Smooth muscle cell (in vitro differentiated cells): Measurements from ENCODE around the gene EEF1A1. TPM values are rescaled to one million over a fixed set of nuclear protein-coding genes. Genes with fewer than 3 reads are reported as not detected.
"Not testable (repeated sequence)": the region's sequence is repeated elsewhere in the genome, so short reads cannot be mapped to it uniquely, and the experiment has no call there.

ENCODE experiments used
- DNase-seq: peaks from one replicate; lab custom pipeline; 2025; ENCODE audit not compliant: unreplicated experiment; lab: John Stamatoyannopoulos, UW
- H2AFZ ChIP-seq: fragments of 200-600 bp; sonication (generic); 2 replicates; pipeline ENCODE4 v1.6.0; 2016; ENCODE audit warnings: antibody characterized with exemption, low read depth, mild to moderate bottlenecking
- H3F3A ChIP-seq: fragments of 200-600 bp; sonication (generic); 2 replicates; pipeline ENCODE4 v1.6.0; 2017; ENCODE audit warnings: antibody characterized with exemption, low read depth
- H3K27ac ChIP-seq: fragments of 200-600 bp; sonication (generic); 2 replicates; pipeline ENCODE4 v1.5.1; 2016; ENCODE audit warnings: low read depth, mild to moderate bottlenecking
- H3K27me3 ChIP-seq: fragments of 200-600 bp; sonication (generic); 2 replicates; pipeline ENCODE4 v1.6.1; 2016; ENCODE audit warnings: low read depth, mild to moderate bottlenecking
- H3K36me3 ChIP-seq: fragments of 200-600 bp; sonication (generic); 2 replicates; pipeline ENCODE4 v1.5.1; 2016; ENCODE audit warnings: low read depth
- H3K4me1 ChIP-seq: fragments of 200-600 bp; sonication (generic); 2 replicates; pipeline ENCODE4 v1.5.1; 2016; ENCODE audit warnings: low read depth
- H3K4me2 ChIP-seq: fragments of 200-600 bp; sonication (generic); 2 replicates; pipeline ENCODE4 v1.6.0; 2016; ENCODE audit warnings: mild to moderate bottlenecking
- H3K4me3 ChIP-seq: fragments of 200-600 bp; sonication (generic); 2 replicates; pipeline ENCODE4 v1.5.1; 2016; ENCODE audit warnings: mild to moderate bottlenecking
- H3K79me2 ChIP-seq: fragments of 200-600 bp; sonication (generic); 2 replicates; pipeline ENCODE4 v1.6.0; 2016; ENCODE audit warnings: low read depth, mild to moderate bottlenecking
- H3K9ac ChIP-seq: fragments of 200-600 bp; sonication (generic); 2 replicates; pipeline ENCODE4 v1.6.0; 2016; ENCODE audit warnings: low read depth
- H3K9me3 ChIP-seq: fragments of 200-600 bp; sonication (generic); replicated peaks from 2 replicates; pipeline ENCODE4 v1.5.1; 2016; ENCODE audit warnings: low read depth
- H4K20me1 ChIP-seq: fragments of 200-600 bp; sonication (generic); 2 replicates; pipeline ENCODE4 v1.6.0; 2016; ENCODE audit warnings: low read depth
- WGBS: methylation state at CpG from one replicate; pipeline ENCODE4 v1.1.7; 2016; ENCODE audit warnings: low lambda C conversion rate; 5-methylcytosine and 5-hydroxymethylcytosine counted together
- polyA plus RNA-seq: library from polyadenylated mRNA; unstranded; fragments of >200 nt; fragmentation: Nextera tagmentation; extraction: Ambion mirVana; gene quantifications from 2 replicates; pipeline ENCODE4 v1.2.1, GENCODE V29; 2016
- total RNA-seq: library from RNA; depleted of rRNA; stranded (reverse); fragments of >200 nt; gene quantifications from 2 replicates; pipeline ENCODE4 v1.2.3, GENCODE V29; 2014
- TF ChIP-seq, protein P1 (sequence below): fragments of 200-600 bp; sonication (generic); IDR thresholded peaks from 2 replicates; pipeline ENCODE4 v1.5.1; 2017; ENCODE audit warnings: borderline replicate concordance, mild to moderate bottlenecking, antibody characterized with exemption; ENCODE audit not compliant: insufficient read depth, poor library complexity, severe bottlenecking

Gene EEF1A1
- total and polyA plus RNA-seq, 2 experiments from 2014 or later = 2,147 to 8,046 TPM

DNA sequence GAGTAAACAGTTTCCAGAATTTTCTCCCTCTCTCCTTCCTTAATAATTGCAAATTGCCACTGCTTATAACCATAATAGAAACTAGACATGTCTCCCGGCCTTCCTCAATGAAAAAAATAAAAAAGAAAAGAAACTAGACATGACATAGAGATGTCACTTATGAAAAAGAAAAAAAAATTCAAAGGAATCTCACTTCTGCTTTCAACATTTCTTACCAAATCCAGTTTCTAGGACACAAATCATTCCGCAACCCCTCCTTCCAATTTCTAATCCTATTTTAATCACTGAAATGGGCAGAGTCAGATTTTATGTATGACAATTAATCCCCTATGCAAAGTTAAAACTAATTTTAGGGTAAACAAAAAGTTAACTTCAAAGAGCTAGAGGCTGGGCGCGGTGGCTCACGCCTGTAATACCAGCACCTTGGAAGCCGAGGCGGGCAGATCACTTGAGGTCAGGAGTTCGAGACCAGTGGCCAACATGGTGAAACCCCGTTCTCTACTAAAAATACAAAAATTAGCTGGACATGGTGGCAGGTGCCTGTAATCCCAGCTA is 40.1 kb upstream of the EEF1A1 start:
- Histone ChIP-seq H3K4me2 (no peak overlapping the region), H3F3A (peaks cover 8% of the 10 kb centered on the region), H3K4me1 (peaks cover 26% of the 10 kb centered on the region), H2AFZ (peak overlapping the region; percentile 52), H3K27me3 (no peaks in the 10 kb centered on the region), H3K79me2 (no peaks in the 10 kb centered on the region), H4K20me1 (no peaks in the 10 kb centered on the region), H3K27ac (no peak overlapping the region), H3K9ac (no peak overlapping the region), H3K9me3 (no peaks in the 10 kb centered on the region), H3K4me3 (no peak overlapping the region), H3K36me3 (no peaks in the 10 kb centered on the region)
- DNase-seq = no peak
- WGBS = 93% methylated on average over 9 of the region's 9 CpGs
- TF ChIP-seq, protein P1, sequence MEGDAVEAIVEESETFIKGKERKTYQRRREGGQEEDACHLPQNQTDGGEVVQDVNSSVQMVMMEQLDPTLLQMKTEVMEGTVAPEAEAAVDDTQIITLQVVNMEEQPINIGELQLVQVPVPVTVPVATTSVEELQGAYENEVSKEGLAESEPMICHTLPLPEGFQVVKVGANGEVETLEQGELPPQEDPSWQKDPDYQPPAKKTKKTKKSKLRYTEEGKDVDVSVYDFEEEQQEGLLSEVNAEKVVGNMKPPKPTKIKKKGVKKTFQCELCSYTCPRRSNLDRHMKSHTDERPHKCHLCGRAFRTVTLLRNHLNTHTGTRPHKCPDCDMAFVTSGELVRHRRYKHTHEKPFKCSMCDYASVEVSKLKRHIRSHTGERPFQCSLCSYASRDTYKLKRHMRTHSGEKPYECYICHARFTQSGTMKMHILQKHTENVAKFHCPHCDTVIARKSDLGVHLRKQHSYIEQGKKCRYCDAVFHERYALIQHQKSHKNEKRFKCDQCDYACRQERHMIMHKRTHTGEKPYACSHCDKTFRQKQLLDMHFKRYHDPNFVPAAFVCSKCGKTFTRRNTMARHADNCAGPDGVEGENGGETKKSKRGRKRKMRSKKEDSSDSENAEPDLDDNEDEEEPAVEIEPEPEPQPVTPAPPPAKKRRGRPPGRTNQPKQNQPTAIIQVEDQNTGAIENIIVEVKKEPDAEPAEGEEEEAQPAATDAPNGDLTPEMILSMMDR = no peak

DNA sequence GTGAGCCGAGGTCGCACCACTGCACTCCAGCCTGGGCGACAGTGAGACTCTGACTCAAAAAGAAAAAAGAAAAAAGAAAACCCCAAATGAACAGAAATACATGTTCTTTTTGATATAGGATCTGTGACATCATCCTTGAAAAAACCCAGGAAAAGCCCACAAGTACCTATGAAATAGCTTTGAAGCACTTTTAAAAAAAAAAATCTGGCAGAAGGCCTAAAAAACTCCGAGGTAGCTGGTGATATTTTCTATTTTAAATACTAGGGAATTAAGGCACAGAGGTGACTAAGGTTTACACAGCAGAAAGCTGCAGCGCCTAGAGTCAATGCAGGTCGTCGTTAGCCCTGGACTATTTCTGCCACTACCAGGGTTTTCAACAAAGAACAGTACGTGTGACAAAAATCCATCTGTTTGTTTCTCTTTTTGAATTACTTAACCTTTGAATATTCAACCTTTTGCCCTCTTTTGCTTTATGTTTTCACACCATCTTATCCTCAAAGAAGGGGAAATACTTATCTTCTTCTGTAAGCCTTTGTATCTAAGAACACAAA is 39.4 kb upstream of the EEF1A1 start:
- Histone ChIP-seq H3K79me2 (no peaks in the 10 kb centered on the region), H2AFZ (peak overlapping the region; percentile 52), H3K9ac (no peak overlapping the region), H3K4me3 (no peak overlapping the region), H3K36me3 (no peaks in the 10 kb centered on the region), H3F3A (peaks cover 11% of the 10 kb centered on the region), H3K9me3 (no peaks in the 10 kb centered on the region), H3K27ac (no peak overlapping the region), H3K4me1 (peaks cover 20% of the 10 kb centered on the region), H3K27me3 (no peaks in the 10 kb centered on the region), H4K20me1 (no peaks in the 10 kb centered on the region), H3K4me2 (no peak overlapping the region)
- TF ChIP-seq, protein P1 = no peak
- WGBS = 60% methylated on average over 8 of the region's 8 CpGs
- DNase-seq = no peak

DNA sequence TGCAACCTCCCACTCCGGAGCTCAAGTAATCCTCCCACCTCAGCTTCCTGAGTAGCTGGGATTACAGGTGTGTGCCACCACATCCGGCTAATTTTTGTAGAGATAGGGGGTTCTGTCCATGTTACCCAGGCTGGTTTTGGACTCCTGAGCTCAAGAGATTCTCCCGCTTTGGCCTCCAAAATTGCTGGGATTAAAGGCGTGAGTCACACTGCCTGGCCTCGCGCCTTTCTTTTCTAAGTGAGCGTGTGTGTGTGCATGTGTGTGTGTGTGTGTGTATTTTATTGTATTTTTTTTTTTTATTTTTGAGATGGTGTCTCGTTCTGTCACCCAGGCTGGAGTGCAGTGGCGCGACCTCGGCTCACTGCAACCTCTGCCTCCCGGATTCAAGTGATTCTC is 38.6 kb upstream of the EEF1A1 start:
- H3K79me2 ChIP-seq, H3K9me3 ChIP-seq, H3K27me3 ChIP-seq, H3K36me3 ChIP-seq, H4K20me1 ChIP-seq, H3K4me3 ChIP-seq, H3K4me2 ChIP-seq, H3K9ac ChIP-seq, H3K27ac ChIP-seq, DNase-seq, H2AFZ ChIP-seq: not testable (repeated sequence)
- H3F3A ChIP-seq = peaks cover 11% of the 10 kb centered on the region
- 89% methylated on average over 12 of the region's 12 CpGs for WGBS
- peaks cover 19% of the 10 kb centered on the region for H3K4me1 ChIP-seq

DNA sequence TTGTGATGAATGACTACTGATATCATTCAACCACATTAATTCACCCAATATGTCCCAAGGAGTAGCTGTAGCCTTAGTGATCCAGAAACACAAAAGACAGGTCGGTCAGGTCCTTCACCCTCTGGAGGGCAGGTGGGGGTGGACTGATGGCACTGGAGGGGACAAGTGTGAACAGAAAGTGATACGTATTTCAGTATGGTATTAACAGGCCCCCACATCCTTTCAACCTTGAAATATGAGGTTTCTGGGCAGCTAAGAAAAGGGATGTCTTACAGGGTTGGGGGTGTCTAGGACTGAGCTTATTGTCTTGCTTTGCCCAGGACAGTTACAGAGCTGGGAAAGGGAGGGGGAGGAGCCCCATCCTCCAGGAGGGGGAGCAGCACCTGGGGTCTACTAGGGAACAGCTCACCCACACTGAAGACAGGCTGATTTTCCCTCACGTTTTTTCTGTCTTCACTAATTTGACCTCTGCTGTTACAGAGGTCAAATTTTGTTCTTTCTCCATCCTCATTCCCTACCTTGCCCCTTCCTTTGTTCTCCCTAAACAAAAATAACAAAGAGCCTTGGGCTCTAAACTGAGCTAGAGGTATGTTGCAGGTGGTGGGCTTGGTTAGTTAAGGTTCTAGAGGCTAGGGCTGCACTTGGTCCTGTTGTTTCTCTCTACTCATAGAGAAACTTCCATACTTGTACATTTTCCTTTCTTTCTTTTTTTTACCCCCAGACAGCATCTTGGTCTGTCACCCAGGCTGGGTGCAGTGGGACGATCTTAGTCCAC is 38.0 kb upstream of the EEF1A1 start:
- H3K4me1 ChIP-seq = peaks cover 19% of the 10 kb centered on the region

More for the DNA sequence above, 38.0 kb upstream of the EEF1A1 start:
- Histone ChIP-seq H2AFZ (no peak overlapping the region), H3F3A (peaks cover 11% of the 10 kb centered on the region), H4K20me1 (no peaks in the 10 kb centered on the region), H3K9me3 (no peaks in the 10 kb centered on the region), H3K36me3 (no peaks in the 10 kb centered on the region), H3K4me3 (no peak overlapping the region), H3K79me2 (no peaks in the 10 kb centered on the region), H3K27ac (no peak overlapping the region), H3K9ac (no peak overlapping the region), H3K4me2 (no peak overlapping the region), H3K27me3 (no peaks in the 10 kb centered on the region)
- no peak for DNase-seq
- TF ChIP-seq, protein P1 = no peak
- whole genome bisulfite sequencing = 76% methylated on average over 4 of the region's 4 CpGs
